Activated T-cell treated with anti-CD3 and anti-CD28 coated beads, Interleukin-2, amount 50 U/mL, for 48 hours (primary cell): ENCODE data around the gene WT1.
"Not testable (repeated sequence)": the region's sequence is repeated elsewhere in the genome, so short reads cannot be mapped to it uniquely, and the experiment has no call there.

Experiments
- DNase-seq, 2 experiments: peaks; one replicate each; pipeline ENCODE4 v3.0.0-alpha.2; 2020

Gene WT1

DNA sequence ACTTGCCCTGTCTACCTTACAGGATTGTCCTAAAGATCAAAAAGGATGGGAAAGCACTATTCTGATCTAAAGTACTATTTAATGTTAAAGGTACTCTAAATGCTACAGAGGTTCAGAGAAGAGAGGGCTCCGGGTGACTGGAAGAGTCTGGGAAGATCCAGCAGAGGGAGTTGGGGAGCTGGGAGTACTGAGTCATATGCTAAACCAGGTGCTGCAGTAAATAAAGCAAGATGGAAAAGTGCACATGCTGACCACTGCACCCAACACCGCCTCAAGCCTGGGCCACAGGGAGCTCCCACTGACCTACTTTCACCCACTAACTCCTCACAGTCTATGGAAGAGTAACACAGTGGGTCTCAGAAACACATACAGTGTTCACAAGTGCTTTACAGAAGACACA lies 49.3 kb downstream of the WT1 start:
- no peak for DNase-seq

- no peak for DNase-seq
Observed at GRCh38 chr11:32382339-32383049, 52.8 kb downstream of the WT1 start.

- DNase-seq = no peak
Observed at GRCh38 chr11:32381179-32381578, 54.2 kb downstream of the WT1 start.

GRCh38 chr11:32379719-32380118 lies 55.6 kb downstream of the WT1 start:
- DNase-seq = no peak

- DNase-seq = no peak
Observed at GRCh38 chr11:32375826-32376225, 59.5 kb downstream of the WT1 start.

- DNase-seq = peak; percentile 57 to 66
Observed at GRCh38 chr11:32374261-32374711, 61.1 kb downstream of the WT1 start.

- DNase-seq = not testable (repeated sequence)
Observed at GRCh38 chr11:32369987-32370386, 65.4 kb downstream of the WT1 start.

- DNase-seq = no peak
Observed at GRCh38 chr11:32366666-32367065, 68.7 kb downstream of the WT1 start.

GRCh38 chr11:32365192-32365591 lies 70.1 kb downstream of the WT1 start:
- DNase-seq = no peak

DNA sequence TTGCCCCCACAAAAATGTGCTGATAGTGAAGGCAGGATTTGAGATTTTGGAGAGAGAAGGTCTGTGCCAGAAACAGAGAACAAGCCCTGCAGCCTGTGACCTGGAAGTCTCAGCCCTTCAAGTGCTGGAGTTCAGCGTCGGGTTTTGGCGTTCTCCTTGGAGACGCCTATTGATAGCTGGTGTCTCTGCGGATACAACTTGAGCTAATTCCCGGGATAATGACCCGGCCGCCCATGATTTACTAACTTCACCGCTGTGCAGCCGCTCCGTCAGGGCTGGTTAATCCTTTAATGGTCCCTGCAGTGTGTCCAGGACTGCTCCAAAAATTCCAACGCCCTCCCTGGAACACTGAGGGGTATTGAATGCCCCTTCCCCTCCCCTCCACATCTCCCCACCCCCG lies 76.6 kb downstream of the WT1 start:
- DNase-seq = no peak

DNA sequence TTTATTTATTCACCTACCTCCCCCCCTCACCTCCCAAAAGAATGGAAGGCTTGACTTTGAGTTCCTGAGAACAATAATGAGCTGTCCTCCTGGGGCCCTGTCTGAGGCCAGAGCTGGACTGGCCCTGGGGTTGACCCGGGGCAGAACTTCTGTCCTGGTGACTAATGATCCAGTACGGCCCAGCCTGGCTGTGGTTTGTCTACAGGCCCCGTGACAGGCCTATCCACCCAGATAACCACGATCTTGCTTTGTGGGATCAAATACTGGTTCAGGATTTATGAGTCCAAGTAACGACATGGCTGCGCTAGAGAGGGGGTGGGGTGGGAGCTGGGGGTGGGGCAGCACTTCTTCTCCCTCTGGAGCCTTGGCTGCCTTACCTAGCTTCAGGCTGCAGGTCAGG lies 81.5 kb downstream of the WT1 start:
- no peak for DNase-seq

GRCh38 chr11:32348502-32348901 lies 86.8 kb downstream of the WT1 start:
- DNase-seq = no peak

- no peak for DNase-seq
Observed at GRCh38 chr11:32344946-32345345, 90.4 kb downstream of the WT1 start.

DNA sequence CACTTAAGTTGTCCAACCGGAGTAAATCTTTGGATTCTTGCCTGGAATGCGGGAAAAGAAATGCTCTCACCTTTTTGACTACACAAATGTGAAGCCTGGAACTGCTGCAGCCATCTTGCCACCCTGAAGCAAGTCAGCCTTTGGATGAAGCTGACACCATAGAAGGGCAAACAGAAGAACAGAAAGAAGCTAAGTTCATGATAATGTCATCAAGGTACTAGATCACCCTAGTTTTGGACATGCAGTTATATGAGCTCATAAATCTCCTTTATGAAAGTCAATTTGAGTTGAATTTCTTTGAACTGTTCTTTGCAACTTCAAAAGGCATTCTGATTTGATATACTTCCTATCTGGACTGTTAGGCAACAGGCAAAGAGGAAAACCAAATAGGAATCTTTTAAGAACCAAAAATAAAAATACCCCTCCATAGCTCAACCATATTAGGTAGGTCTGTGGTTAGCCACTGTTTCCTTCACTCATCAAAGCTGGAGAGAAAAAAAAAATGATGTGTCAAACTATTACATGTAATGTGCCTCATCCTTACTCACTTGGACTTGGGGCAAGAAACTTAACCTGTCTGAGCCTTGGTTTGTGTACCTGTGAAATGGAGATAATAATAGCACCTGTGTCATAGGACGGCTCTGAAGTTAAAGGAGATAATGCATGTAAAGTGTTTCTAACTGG lies 91.9 kb downstream of the WT1 start:
- DNase-seq = no peak

DNA sequence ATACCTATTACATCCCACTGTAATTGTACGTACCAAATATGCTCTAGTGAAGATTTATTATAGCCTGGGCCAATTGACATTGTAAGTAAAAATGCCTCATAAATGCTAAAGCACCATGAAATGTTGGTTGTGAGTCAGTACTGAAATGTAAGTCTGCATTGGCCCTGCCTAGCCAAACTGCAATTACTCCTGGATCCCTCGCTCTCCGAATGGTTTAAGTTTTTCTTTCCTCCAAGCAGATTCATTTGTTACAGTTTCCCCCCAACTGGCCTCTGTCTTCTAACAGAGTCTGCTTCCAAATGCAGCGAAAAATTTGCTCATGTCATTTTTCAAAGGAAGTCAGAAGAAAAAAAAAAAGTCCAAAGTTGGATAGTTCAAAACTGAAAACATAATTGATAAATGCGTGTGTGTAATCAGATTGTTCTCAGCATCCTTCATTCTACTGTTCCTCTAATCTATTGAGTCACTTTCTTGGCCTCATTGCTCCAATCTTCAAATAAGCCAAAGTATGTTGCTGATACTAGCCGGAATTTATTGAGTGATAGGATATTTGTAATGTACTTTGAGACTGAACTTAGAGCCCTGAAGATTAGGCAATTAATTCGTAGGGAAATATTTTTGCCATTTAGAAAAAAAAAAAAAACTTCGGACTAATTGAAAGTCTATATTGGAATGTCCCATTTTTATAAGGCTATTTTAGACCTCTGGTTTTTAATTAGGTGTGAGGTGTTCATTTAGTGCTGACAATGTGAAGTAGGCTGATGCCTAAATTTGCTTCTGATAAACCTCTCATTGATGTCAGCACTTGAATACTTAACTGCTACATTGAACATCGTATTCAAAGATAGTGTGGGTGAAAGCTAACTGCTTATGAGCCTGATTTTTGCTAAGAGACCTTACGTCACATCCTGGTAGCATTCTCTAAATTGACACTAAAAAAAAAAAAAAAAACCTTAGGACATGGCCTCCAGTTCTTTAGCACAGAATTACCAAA lies 93.4 kb downstream of the WT1 start:
- DNase-seq = no peak

GRCh38 chr11:32340181-32340580 lies 95.2 kb downstream of the WT1 start:
- no peak for DNase-seq
